Effector CD8-positive, alpha-beta T cell (primary cell): ENCODE data around the gene MAMSTR.

Source experiments
- DNase-seq: peaks from one replicate; lab custom pipeline; 2025; lab: John Stamatoyannopoulos, UW

The MAMSTR gene

GRCh38 chr19:48665786-48666185 is 53.7 kb downstream of the MAMSTR start:
- DNase-seq, result no peak

- DNase-seq, result no peak
Measured at GRCh38 chr19:48664476-48664875, 55.0 kb downstream of the MAMSTR start.

- DNase-seq, result no peak
Measured at GRCh38 chr19:48663667-48664066, 55.9 kb downstream of the MAMSTR start.
